Measurements from ENCODE around the gene CRYBG1.
A peak's percentile ranks its signal among the peaks of the same experiment; 100 is the strongest.

The CRYBG1 gene

GRCh38 chr6:106540432-106540831 is 179.9 kb downstream of the CRYBG1 start:
- no peaks in the 10 kb centered on the region for H3K79me2 ChIP-seq (ENCODE audit: insufficient read depth, low read length)
- H3K9me2 ChIP-seq (replicated peaks; ENCODE audit: low read depth, low read length) = no peaks in the 10 kb centered on the region
- no peak overlapping the region for H3K9ac ChIP-seq (ENCODE audit: low read depth, low read length, poor library complexity, severe bottlenecking)
- H3K36me3 ChIP-seq (ENCODE audit: insufficient read depth, low read length) = peaks cover 30% of the 10 kb centered on the region; the same call in 1 of the 2 replicates
- no peaks in the 10 kb centered on the region for H3K9me3 ChIP-seq (ENCODE audit: insufficient read depth, low read depth, low read length)
- peaks cover 14% of the 10 kb centered on the region for H3K4me1 ChIP-seq (ENCODE audit: insufficient read depth, low read length, poor library complexity, severe bottlenecking)
- no peak overlapping the region for H3K4me3 ChIP-seq (ENCODE audit: low read length, poor library complexity, severe bottlenecking)
- no peak overlapping the region for H3K4me2 ChIP-seq (ENCODE audit: low read depth, low read length, poor library complexity, severe bottlenecking)
- H4K20me1 ChIP-seq (ENCODE audit: insufficient read depth, low read length, poor library complexity, severe bottlenecking) = no peaks in the 10 kb centered on the region
- H3F3A ChIP-seq (ENCODE audit: low read depth) = no peaks in the 10 kb centered on the region
- no peaks in the 10 kb centered on the region for H3K27me3 ChIP-seq (ENCODE audit: insufficient read depth, low read length, poor library complexity, severe bottlenecking)
- no peak for TF ChIP-seq EZH2phosphoT487 (IDR thresholded peaks at IDR 0.05; ENCODE audit: borderline replicate concordance)
- no peak for TF ChIP-seq CTCF (conservative IDR thresholded peaks at IDR 0.05; ENCODE audit: low read length)
- H2AFZ ChIP-seq (ENCODE audit: low read length) = no peak overlapping the region

DNA sequence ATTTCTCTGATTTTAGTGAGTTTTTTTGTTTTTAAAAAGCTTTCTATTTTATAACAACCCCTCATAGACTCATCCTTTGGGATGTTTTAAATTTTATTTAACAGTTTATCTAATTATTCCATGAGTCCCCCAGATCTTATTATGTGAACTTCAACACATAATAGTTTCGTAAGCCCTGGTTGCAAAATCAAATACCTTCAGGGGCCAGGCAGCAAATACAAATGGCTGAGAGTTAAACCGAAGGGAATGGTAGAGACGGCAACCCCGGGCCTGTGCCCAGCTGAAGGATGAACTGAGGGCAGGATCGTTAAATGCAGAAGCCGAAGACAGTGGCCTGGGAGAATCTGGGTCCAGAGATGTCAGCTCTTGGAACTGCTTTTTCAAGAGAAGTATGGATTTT is 180.4 kb downstream of the CRYBG1 start:
- H2AFZ ChIP-seq (ENCODE audit: low read length) = no peak overlapping the region
- H3K4me1 ChIP-seq (ENCODE audit: insufficient read depth, low read length, poor library complexity, severe bottlenecking) = peaks cover 16% of the 10 kb centered on the region

DNA sequence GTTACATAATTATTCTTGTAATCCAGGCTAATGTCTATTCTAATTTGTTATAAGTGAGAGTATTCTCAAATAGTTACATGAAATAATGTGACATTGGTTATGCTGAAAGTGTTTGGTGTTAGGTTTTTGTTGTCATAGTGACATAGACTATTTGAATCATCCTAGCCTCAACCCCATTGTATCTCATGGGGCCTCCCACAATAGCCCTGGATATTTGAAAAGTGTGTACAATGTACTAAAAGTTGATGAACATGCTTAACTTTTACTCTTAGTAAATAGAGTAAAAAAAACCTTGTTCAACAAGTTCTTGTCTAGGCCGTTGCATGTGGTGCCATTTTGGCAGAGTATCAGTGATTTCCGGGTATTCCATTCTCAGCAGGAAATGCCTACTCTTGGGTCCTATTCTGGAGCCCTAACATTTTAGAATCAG is 185.8 kb downstream of the CRYBG1 start:
- Histone ChIP-seq H4K20me1 (ENCODE audit: insufficient read depth, low read length, poor library complexity, severe bottlenecking) (no peaks in the 10 kb centered on the region), H3F3A (ENCODE audit: low read depth) (no peaks in the 10 kb centered on the region), H3K27me3 (ENCODE audit: insufficient read depth, low read length, poor library complexity, severe bottlenecking) (no peaks in the 10 kb centered on the region), H3K4me3 (ENCODE audit: low read length, poor library complexity, severe bottlenecking) (no peak overlapping the region), H3K79me2 (ENCODE audit: insufficient read depth, low read length) (no peaks in the 10 kb centered on the region), H2AFZ (ENCODE audit: low read length) (no peak overlapping the region), H3K4me1 (ENCODE audit: insufficient read depth, low read length, poor library complexity, severe bottlenecking) (peaks cover 21% of the 10 kb centered on the region), H3K9ac (ENCODE audit: low read depth, low read length, poor library complexity, severe bottlenecking) (no peak overlapping the region), H3K4me2 (ENCODE audit: low read depth, low read length, poor library complexity, severe bottlenecking) (peak overlapping the region; percentile 33), H3K36me3 (ENCODE audit: insufficient read depth, low read length) (peaks cover 17% of the 10 kb centered on the region; the same call in 1 of the 2 replicates), H3K9me3 (ENCODE audit: insufficient read depth, low read depth, low read length) (no peaks in the 10 kb centered on the region), H3K9me2 (replicated peaks; ENCODE audit: low read depth, low read length) (no peaks in the 10 kb centered on the region)
- TF ChIP-seq EZH2phosphoT487 (IDR thresholded peaks at IDR 0.05; ENCODE audit: borderline replicate concordance) (no peak), CTCF (conservative IDR thresholded peaks at IDR 0.05; ENCODE audit: low read length) (no peak)

More for the DNA sequence above, 180.4 kb downstream of the CRYBG1 start:
- no peaks in the 10 kb centered on the region for H3K9me3 ChIP-seq (ENCODE audit: insufficient read depth, low read depth, low read length)
- TF ChIP-seq CTCF (conservative IDR thresholded peaks at IDR 0.05; ENCODE audit: low read length) = no peak
- TF ChIP-seq EZH2phosphoT487 (IDR thresholded peaks at IDR 0.05; ENCODE audit: borderline replicate concordance) = no peak
- no peaks in the 10 kb centered on the region for H4K20me1 ChIP-seq (ENCODE audit: insufficient read depth, low read length, poor library complexity, severe bottlenecking)
- H3K9me2 ChIP-seq (replicated peaks; ENCODE audit: low read depth, low read length) = no peaks in the 10 kb centered on the region
- no peak overlapping the region for H3K4me3 ChIP-seq (ENCODE audit: low read length, poor library complexity, severe bottlenecking)
- no peaks in the 10 kb centered on the region for H3K27me3 ChIP-seq (ENCODE audit: insufficient read depth, low read length, poor library complexity, severe bottlenecking)
- H3K4me2 ChIP-seq (ENCODE audit: low read depth, low read length, poor library complexity, severe bottlenecking) = no peak overlapping the region
- no peak overlapping the region for H3K9ac ChIP-seq (ENCODE audit: low read depth, low read length, poor library complexity, severe bottlenecking)
- peaks cover 30% of the 10 kb centered on the region; the same call in 1 of the 2 replicates for H3K36me3 ChIP-seq (ENCODE audit: insufficient read depth, low read length)
- H3K79me2 ChIP-seq (ENCODE audit: insufficient read depth, low read length) = no peaks in the 10 kb centered on the region
- no peaks in the 10 kb centered on the region for H3F3A ChIP-seq (ENCODE audit: low read depth)

Data from Loucy (cell line).